IMR-90 (cell line): ENCODE results near the gene BRI3BP. TPM values are rescaled to one million over a fixed set of nuclear protein-coding genes. Genes with fewer than 3 reads are reported as not detected.

Source experiments
- ATAC-seq: fragments of 200-7000 bp; cut with Tn5 transposase; 2 replicates; pipeline ENCODE4 v1.9.1; 2020; ENCODE audit warnings: low read depth, mild to moderate bottlenecking, moderate library complexity
- BruUV-seq: library from RNA; stranded (reverse); fragments of 400-500 nt; replicated peaks from 2 replicates; lab custom pipeline; 2021; lab: Mats Ljungman, UMichigan
- CTCF ChIA-PET: fragments of 300-600 bp; formaldehyde crosslinking; extraction: SDS; loops from one replicate; lab custom pipeline; 2021; ENCODE audit warnings: antibody characterized with exemption; lab: Yijun Ruan, JAX
- POLR2A ChIA-PET: fragments of 300-600 bp; sonication (Branson Sonifier 250); formaldehyde crosslinking; loops from one replicate; lab custom pipeline; 2022; ENCODE audit warnings: antibody characterized with exemption; ENCODE audit not compliant: unreplicated experiment; lab: Charles Lee
- DNase-seq: peaks from one replicate; pipeline ENCODE4 v3.0.0; 2013
- H2AFZ ChIP-seq: replicated peaks from 2 replicates; pipeline ENCODE3; 2013; ENCODE audit warnings: low read length, mild to moderate bottlenecking; ENCODE audit not compliant: poor library complexity
- H2AK5ac ChIP-seq: 2 replicates; pipeline ENCODE4 v1.6.1; 2013; ENCODE audit warnings: low read depth, low read length, inconsistent platforms
- H2AK9ac ChIP-seq: replicated peaks from 2 replicates; pipeline ENCODE3; 2013; ENCODE audit warnings: mild to moderate bottlenecking, low read depth, low read length, moderate library complexity; ENCODE audit not compliant: poor library complexity
- H2BK120ac ChIP-seq: 2 replicates; pipeline ENCODE4 v1.6.1; 2013; ENCODE audit warnings: low read depth, low read length, inconsistent platforms
- H2BK15ac ChIP-seq: 3 replicates; pipeline ENCODE4 v1.6.1; 2013; ENCODE audit warnings: low read depth, low read length, inconsistent platforms
- H2BK20ac ChIP-seq: 2 replicates; pipeline ENCODE4 v1.6.1; 2013; ENCODE audit warnings: low read depth, mild to moderate bottlenecking, inconsistent platforms, low read length, moderate library complexity
- H2BK5ac ChIP-seq: 2 replicates; pipeline ENCODE4 v1.6.1; 2013; ENCODE audit warnings: mild to moderate bottlenecking, low read depth, low read length, inconsistent platforms; ENCODE audit not compliant: poor library complexity, severe bottlenecking
- H3K14ac ChIP-seq: replicated peaks from 2 replicates; pipeline ENCODE4 v1.6.1; 2013; ENCODE audit warnings: low read depth, low read length, inconsistent platforms
- H3K18ac ChIP-seq: 2 replicates; pipeline ENCODE4 v1.6.1; 2013; ENCODE audit warnings: low read depth, low read length, control low read depth
- H3K23ac ChIP-seq: 2 replicates; pipeline ENCODE4 v1.6.1; 2013; ENCODE audit warnings: low read depth, low read length, inconsistent platforms
- H3K27ac ChIP-seq: 2 replicates; pipeline ENCODE4 v1.5.1; 2013; ENCODE audit warnings: mild to moderate bottlenecking, control low read depth, low read length; ENCODE audit not compliant: insufficient read depth
- H3K27me3 ChIP-seq: 2 replicates; pipeline ENCODE4 v1.6.1; 2013; ENCODE audit warnings: low read length; ENCODE audit not compliant: control insufficient read depth, insufficient read depth
- H3K36me3 ChIP-seq: 2 replicates; pipeline ENCODE4 v1.6.1; 2013; ENCODE audit warnings: low read length, mixed read lengths; ENCODE audit not compliant: control insufficient read depth, insufficient read depth
- H3K4ac ChIP-seq: 2 replicates; pipeline ENCODE4 v1.6.1; 2013; ENCODE audit warnings: low read depth, low read length, inconsistent platforms
- H3K4me1 ChIP-seq: 2 replicates; pipeline ENCODE4 v1.6.1; 2013; ENCODE audit warnings: low read length, mixed read lengths; ENCODE audit not compliant: control insufficient read depth, insufficient read depth
- H3K4me2 ChIP-seq: 2 replicates; pipeline ENCODE4 v1.6.1; 2013; ENCODE audit warnings: low read depth, mild to moderate bottlenecking, control low read depth, low read length, moderate library complexity
- H3K4me3 ChIP-seq: 2 replicates; pipeline ENCODE4 v1.5.1; 2013; ENCODE audit warnings: low read depth, mild to moderate bottlenecking, control low read depth, low read length, moderate library complexity; ENCODE audit not compliant: insufficient read depth
- H3K56ac ChIP-seq: 2 replicates; pipeline ENCODE4 v1.6.1; 2013; ENCODE audit warnings: low read length, inconsistent platforms; ENCODE audit not compliant: insufficient read depth; ENCODE audit errors: extremely low read depth
- H3K79me1 ChIP-seq, 2 experiments: 2 replicates each; pipeline ENCODE4 v1.6.1; 2013; ENCODE audit warnings: low read length in 2 of 2, inconsistent platforms in 1 of 2, low read depth in 1 of 2
- H3K9ac ChIP-seq: 2 replicates; pipeline ENCODE4 v1.6.1; 2013; ENCODE audit warnings: low read depth, low read length, control low read depth
- H3K9me1 ChIP-seq: 2 replicates; pipeline ENCODE4 v1.6.1; 2013; ENCODE audit warnings: low read length, inconsistent platforms; ENCODE audit not compliant: insufficient read depth
- H3K9me3 ChIP-seq: 2 replicates; pipeline ENCODE4 v1.6.1; 2013; ENCODE audit warnings: low read length; ENCODE audit not compliant: control insufficient read depth, insufficient read depth
- H4K20me1 ChIP-seq: 2 replicates; pipeline ENCODE4 v1.6.1; 2013; ENCODE audit warnings: low read length, inconsistent platforms; ENCODE audit not compliant: insufficient read depth
- H4K5ac ChIP-seq: 2 replicates; pipeline ENCODE4 v1.6.1; 2013; ENCODE audit warnings: mild to moderate bottlenecking, low read depth, low read length, control low read depth
- H4K8ac ChIP-seq, 2 experiments: 2 replicates each; pipeline ENCODE4 v1.6.1; 2013; ENCODE audit warnings: low read depth in 2 of 2, low read length in 2 of 2, control low read depth in 1 of 2, inconsistent platforms in 1 of 2
- H4K91ac ChIP-seq: 2 replicates; pipeline ENCODE4 v1.6.1; 2013; ENCODE audit warnings: low read depth, low read length, inconsistent platforms; ENCODE audit not compliant: insufficient read depth
- BHLHE40 ChIP-seq: fragments of 150-350 bp; IDR thresholded peaks from 2 replicates; pipeline ENCODE4 v1.6.1; 2016; ENCODE audit warnings: mild to moderate bottlenecking, low read depth, low read length
- CEBPB ChIP-seq: IDR thresholded peaks from 2 replicates; pipeline ENCODE4 v1.6.1; 2012; ENCODE audit warnings: low read depth, low read length, improper control_type of control experiment
- CHD1 ChIP-seq: IDR thresholded peaks from 2 replicates; pipeline ENCODE4 v1.6.1; 2012; ENCODE audit warnings: low read depth, low read length, improper control_type of control experiment
- CTCF ChIP-seq: conservative IDR thresholded peaks from 2 replicates; pipeline ENCODE4 v1.5.1; 2012; ENCODE audit warnings: mild to moderate bottlenecking, low read depth, low read length, improper control_type of control experiment
- FOS ChIP-seq: fragments of 150-350 bp; IDR thresholded peaks from 2 replicates; pipeline ENCODE4 v1.6.1; 2016; ENCODE audit warnings: low read depth, low read length
- MAFK ChIP-seq: IDR thresholded peaks from 2 replicates; pipeline ENCODE4 v1.6.1; 2012; ENCODE audit warnings: low read depth, low read length, improper control_type of control experiment
- MAZ ChIP-seq: IDR thresholded peaks from 2 replicates; pipeline ENCODE4 v1.6.1; 2012; ENCODE audit warnings: low read depth, mild to moderate bottlenecking, low read length, improper control_type of control experiment, moderate library complexity, borderline replicate concordance
- MXI1 ChIP-seq: IDR thresholded peaks from 2 replicates; pipeline ENCODE4 v1.6.1; 2012; ENCODE audit warnings: low read depth, mild to moderate bottlenecking, low read length, moderate library complexity, borderline replicate concordance
- NFE2L2 ChIP-seq: fragments of 150-350 bp; IDR thresholded peaks from 2 replicates; pipeline ENCODE4 v1.6.1; 2016; ENCODE audit warnings: low read depth, mild to moderate bottlenecking, low read length
- RCOR1 ChIP-seq: IDR thresholded peaks from 2 replicates; pipeline ENCODE4 v1.6.1; 2012; ENCODE audit warnings: mild to moderate bottlenecking, low read length, improper control_type of control experiment; ENCODE audit not compliant: insufficient replicate concordance
- RFX5 ChIP-seq: IDR thresholded peaks from 2 replicates; pipeline ENCODE4 v1.8.0; 2012; ENCODE audit warnings: low read depth, mild to moderate bottlenecking, low read length, moderate library complexity
- SMC3 ChIP-seq: fragments of 150-350 bp; IDR thresholded peaks from 2 replicates; pipeline ENCODE4 v1.6.1; 2016; ENCODE audit warnings: low read depth, mild to moderate bottlenecking, antibody characterized with exemption, low read length, moderate library complexity
- WGBS, 2 experiments: methylation state at CpG; one replicate each; pipeline versions ENCODE4 v1.1.5 to v1.1.7; 2013; ENCODE audit warnings: missing lambda C conversion rate in 2 of 2; ENCODE audit not compliant: insufficient read length in 1 of 2; ENCODE audit errors: extremely low coverage in 2 of 2; 5-methylcytosine and 5-hydroxymethylcytosine counted together
- dilution Hi-C: fragments of 300-500 bp; cut with HindIII; formaldehyde crosslinking; loops from one replicate; pipeline ENCODE4 v1.14.3; 2018; ENCODE audit warnings: low sequenced_read_pairs; ENCODE audit not compliant: unreplicated experiment
- in situ Hi-C: fragments of 300-500 bp; cut with MboI; formaldehyde crosslinking; loops from 3 replicates; pipeline ENCODE4 v1.14.3; 2019; ENCODE audit warnings: low sequenced_read_pairs, inconsistent platforms, mixed read lengths
- intact Hi-C: fragments of 100-400 bp; cut with micrococcal nuclease; formaldehyde crosslinking; loops from 2 replicates; pipeline ENCODE4 v1.10.0; 2022
- polyA plus RNA-seq, 3 experiments: library from polyadenylated mRNA; depleted of rRNA; stranded (reverse); fragments of >200 nt; gene quantifications; 2 replicates each; pipeline ENCODE4 v1.2.3, GENCODE V29; 2012; ENCODE audit warnings: low replicate concordance in 1 of 3
- total RNA-seq: library from RNA; depleted of rRNA; stranded (reverse); fragments of >200 nt; gene quantifications from 2 replicates; pipeline ENCODE4 v1.2.3, GENCODE V29; 2012
- TF ChIP-seq, protein P1 (sequence below): fragments of 150-350 bp; IDR thresholded peaks from 2 replicates; pipeline ENCODE4 v1.6.1; 2017; ENCODE audit warnings: mild to moderate bottlenecking, antibody characterized with exemption, low read length, low read depth
- TF ChIP-seq, protein P2 (sequence below): fragments of 150-350 bp; IDR thresholded peaks from 2 replicates; pipeline ENCODE4 v1.6.1; 2016; ENCODE audit warnings: low read depth, mild to moderate bottlenecking, low read length, moderate library complexity, borderline replicate concordance

BRI3BP gene
- total and polyA plus RNA-seq, 2 of the 4 experiments (the other 2 are of a cell fraction), result 2.5 to 2.8 TPM

- Histone ChIP-seq H3K27ac (no peak overlapping the region), H3K4me2 (no peak overlapping the region), H3K56ac (no peak overlapping the region), H3K23ac (no peak overlapping the region), H2BK120ac (no peak overlapping the region), H2AK5ac (no peak overlapping the region), H3K36me3 (no peaks in the 10 kb centered on the region), H3K14ac (no peak overlapping the region), H2AFZ (no peak overlapping the region), H3K4me1 (no peaks in the 10 kb centered on the region), H2AK9ac (no peak overlapping the region), H2BK15ac (no peak overlapping the region), H4K8ac (no peak overlapping the region), H4K91ac (no peak overlapping the region), H3K4me3 (no peak overlapping the region), H3K79me1 (no peaks in the 10 kb centered on the region), H4K5ac (no peak overlapping the region), H3K27me3 (no peaks in the 10 kb centered on the region), H3K18ac (no peak overlapping the region), H3K9me3 (no peaks in the 10 kb centered on the region), H3K9ac (no peak overlapping the region), H4K20me1 (no peaks in the 10 kb centered on the region), H2BK5ac (no peak overlapping the region), H3K9me1 (no peaks in the 10 kb centered on the region), H3K4ac (no peak overlapping the region), H2BK20ac (no peak overlapping the region)
- in situ Hi-C loops (no loop called here), intact Hi-C loops (no loop called here), dilution Hi-C loops (no loop called here)
- BruUV-seq, result TSS peak; percentile 16
- POLR2A ChIA-PET, result no interaction called here
- WGBS, 2 experiments, result 84% methylated on average over 7 of the region's 7 CpGs; no CpG with 5 or more reads in 1 of the 2 experiments
- peak; percentile 54 for ATAC-seq
- TF ChIP-seq NFE2L2 (no peak), MAFK (no peak), CHD1 (no peak), RFX5 (no peak), MAZ (no peak), SMC3 (no peak), MXI1 (no peak), BHLHE40 (no peak), RCOR1 (no peak), CEBPB (no peak), CTCF (no peak), FOS (no peak)
- TF ChIP-seq, protein P1, sequence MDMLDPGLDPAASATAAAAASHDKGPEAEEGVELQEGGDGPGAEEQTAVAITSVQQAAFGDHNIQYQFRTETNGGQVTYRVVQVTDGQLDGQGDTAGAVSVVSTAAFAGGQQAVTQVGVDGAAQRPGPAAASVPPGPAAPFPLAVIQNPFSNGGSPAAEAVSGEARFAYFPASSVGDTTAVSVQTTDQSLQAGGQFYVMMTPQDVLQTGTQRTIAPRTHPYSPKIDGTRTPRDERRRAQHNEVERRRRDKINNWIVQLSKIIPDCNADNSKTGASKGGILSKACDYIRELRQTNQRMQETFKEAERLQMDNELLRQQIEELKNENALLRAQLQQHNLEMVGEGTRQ, result no peak
- TF ChIP-seq, protein P2, sequence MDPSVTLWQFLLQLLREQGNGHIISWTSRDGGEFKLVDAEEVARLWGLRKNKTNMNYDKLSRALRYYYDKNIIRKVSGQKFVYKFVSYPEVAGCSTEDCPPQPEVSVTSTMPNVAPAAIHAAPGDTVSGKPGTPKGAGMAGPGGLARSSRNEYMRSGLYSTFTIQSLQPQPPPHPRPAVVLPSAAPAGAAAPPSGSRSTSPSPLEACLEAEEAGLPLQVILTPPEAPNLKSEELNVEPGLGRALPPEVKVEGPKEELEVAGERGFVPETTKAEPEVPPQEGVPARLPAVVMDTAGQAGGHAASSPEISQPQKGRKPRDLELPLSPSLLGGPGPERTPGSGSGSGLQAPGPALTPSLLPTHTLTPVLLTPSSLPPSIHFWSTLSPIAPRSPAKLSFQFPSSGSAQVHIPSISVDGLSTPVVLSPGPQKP, result no peak
- CTCF ChIA-PET, result interaction anchor here (0.5 kb wide), 1 partner anchor 1345 kb away, joined by 6 read pairs; no protein-coding TSS in a partner anchor
- DNase-seq, result peak; percentile 43
These were observed 36.4 kb downstream of the BRI3BP start for GRCh38 chr12:125029761-125030358.
